Osteocyte (in vitro differentiated cells): ENCODE measurements around the gene CDC34. TPM values are rescaled to one million over a fixed set of nuclear protein-coding genes. Genes with fewer than 3 reads are reported as not detected.
A peak's percentile ranks its signal among the peaks of the same experiment; 100 is the strongest.

Experiments used
- DNase-seq: peaks from one replicate; pipeline ENCODE4 v3.0.0; 2021; ENCODE audit warnings: mixed read lengths; ENCODE audit not compliant: unreplicated experiment; ENCODE audit errors: extremely low spot score
- H3K27ac Mint-ChIP-seq: one replicate; pipeline ENCODE4 v1.8.0; 2021; ENCODE audit warnings: mild to moderate bottlenecking, mixed read lengths; ENCODE audit not compliant: unreplicated experiment
- H3K27me3 Mint-ChIP-seq: one replicate; pipeline ENCODE4 v1.8.0; 2021; ENCODE audit warnings: mixed read lengths; ENCODE audit not compliant: unreplicated experiment
- H3K36me3 Mint-ChIP-seq: one replicate; pipeline ENCODE4 v1.8.0; 2021; ENCODE audit warnings: mixed read lengths; ENCODE audit not compliant: unreplicated experiment
- H3K4me1 Mint-ChIP-seq: one replicate; pipeline ENCODE4 v1.8.0; 2021; ENCODE audit warnings: mixed read lengths; ENCODE audit not compliant: unreplicated experiment
- H3K4me3 Mint-ChIP-seq: one replicate; pipeline ENCODE4 v1.8.0; 2021; ENCODE audit warnings: mild to moderate bottlenecking, moderate library complexity, mixed read lengths; ENCODE audit not compliant: unreplicated experiment
- H3K9me3 Mint-ChIP-seq: one replicate; pipeline ENCODE4 v1.8.0; 2021; ENCODE audit warnings: mixed read lengths; ENCODE audit not compliant: unreplicated experiment
- total RNA-seq: library from RNA; stranded (reverse); gene quantifications from 2 replicates; pipeline ENCODE4 v1.2.1, GENCODE V29; 2021
- TF ChIP-seq, protein P1 (sequence below): fragments of 200-600 bp; sonication (generic); IDR thresholded peaks from 2 replicates; pipeline ENCODE4 v1.5.0; 2021; ENCODE audit warnings: antibody characterized with exemption, mild to moderate bottlenecking, moderate library complexity

CDC34 gene
- total RNA-seq, 1 donor from 2014 or later = 65.3 TPM

- Mint-ChIP-seq H3K4me1 (peaks cover 13% of the 10 kb centered on the region), H3K27me3 (no peaks in the 10 kb centered on the region), H3K9me3 (no peaks in the 10 kb centered on the region), H3K4me3 (no peak overlapping the region), H3K27ac (no peak overlapping the region), H3K36me3 (no peaks in the 10 kb centered on the region)
- TF ChIP-seq, protein P1, sequence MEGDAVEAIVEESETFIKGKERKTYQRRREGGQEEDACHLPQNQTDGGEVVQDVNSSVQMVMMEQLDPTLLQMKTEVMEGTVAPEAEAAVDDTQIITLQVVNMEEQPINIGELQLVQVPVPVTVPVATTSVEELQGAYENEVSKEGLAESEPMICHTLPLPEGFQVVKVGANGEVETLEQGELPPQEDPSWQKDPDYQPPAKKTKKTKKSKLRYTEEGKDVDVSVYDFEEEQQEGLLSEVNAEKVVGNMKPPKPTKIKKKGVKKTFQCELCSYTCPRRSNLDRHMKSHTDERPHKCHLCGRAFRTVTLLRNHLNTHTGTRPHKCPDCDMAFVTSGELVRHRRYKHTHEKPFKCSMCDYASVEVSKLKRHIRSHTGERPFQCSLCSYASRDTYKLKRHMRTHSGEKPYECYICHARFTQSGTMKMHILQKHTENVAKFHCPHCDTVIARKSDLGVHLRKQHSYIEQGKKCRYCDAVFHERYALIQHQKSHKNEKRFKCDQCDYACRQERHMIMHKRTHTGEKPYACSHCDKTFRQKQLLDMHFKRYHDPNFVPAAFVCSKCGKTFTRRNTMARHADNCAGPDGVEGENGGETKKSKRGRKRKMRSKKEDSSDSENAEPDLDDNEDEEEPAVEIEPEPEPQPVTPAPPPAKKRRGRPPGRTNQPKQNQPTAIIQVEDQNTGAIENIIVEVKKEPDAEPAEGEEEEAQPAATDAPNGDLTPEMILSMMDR = no peak
- no peak for DNase-seq
Measured at GRCh38 chr19:567296-567900, 35.8 kb downstream of the CDC34 start.

GRCh38 chr19:570251-570686, 38.7 kb downstream of the CDC34 start:
- H3K4me1 Mint-ChIP-seq = peaks cover 32% of the 10 kb centered on the region
- no peaks in the 10 kb centered on the region for H3K36me3 Mint-ChIP-seq
- TF ChIP-seq, protein P1 = no peak

DNA sequence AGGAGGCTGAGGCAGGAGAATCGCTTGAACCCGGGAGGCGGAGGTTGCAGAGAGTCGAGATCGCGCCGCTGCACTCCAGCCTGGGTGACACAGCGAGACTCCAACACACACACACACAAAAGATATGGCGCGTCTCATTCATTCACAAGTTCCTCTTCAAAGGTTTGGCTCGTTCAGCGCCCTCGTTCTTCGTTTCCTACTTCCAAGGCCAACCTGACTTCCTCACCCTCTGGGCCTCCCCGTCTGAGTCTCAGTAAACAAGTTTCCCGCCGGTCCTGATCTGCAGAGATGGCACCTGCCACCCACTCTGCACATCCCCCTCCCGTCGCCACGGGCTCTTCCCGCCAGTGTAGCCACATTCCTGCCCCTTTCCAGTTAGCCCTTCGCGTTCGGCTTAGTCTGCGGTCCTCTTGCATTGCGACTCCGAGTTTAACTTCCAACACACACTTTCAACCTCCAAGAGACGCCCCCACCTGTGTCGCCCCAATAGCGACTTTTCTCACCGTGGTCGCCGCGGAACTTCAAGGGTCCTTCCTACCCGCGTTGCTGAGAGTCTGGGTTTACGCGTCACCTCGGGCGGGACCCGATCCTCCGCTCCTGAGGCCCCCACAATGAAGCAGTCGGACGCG, 39.5 kb downstream of the CDC34 start:
- Mint-ChIP-seq H3K27ac (peak overlapping the region; percentile 98), H3K27me3 (no peaks in the 10 kb centered on the region), H3K4me1 (peaks cover 37% of the 10 kb centered on the region), H3K4me3 (peak overlapping the region; percentile 95), H3K36me3 (no peaks in the 10 kb centered on the region), H3K9me3 (no peaks in the 10 kb centered on the region)
- peak; percentile 78 for DNase-seq
- TF ChIP-seq, protein P1 = no peak

More at GRCh38 chr19:570251-570686, 38.7 kb downstream of the CDC34 start:
- Mint-ChIP-seq H3K27me3 (no peaks in the 10 kb centered on the region), H3K9me3 (no peaks in the 10 kb centered on the region), H3K27ac (no peak overlapping the region), H3K4me3 (no peak overlapping the region)
- DNase-seq = no peak

GRCh38 chr19:571566-571974, 40.0 kb downstream of the CDC34 start:
- Mint-ChIP-seq H3K27ac (peak overlapping the region; percentile 98), H3K9me3 (no peaks in the 10 kb centered on the region), H3K4me1 (peaks cover 42% of the 10 kb centered on the region), H3K36me3 (no peaks in the 10 kb centered on the region), H3K4me3 (peak overlapping the region; percentile 95), H3K27me3 (no peaks in the 10 kb centered on the region)
- no peak for DNase-seq
- TF ChIP-seq, protein P1 = no peak

GRCh38 chr19:572140-572742, 40.7 kb downstream of the CDC34 start, which contains the start of gene BSG:
Gene BSG (plus strand): TSS chr19:572596. CDS start chr19:572635, 39 bp downstream.
- TF ChIP-seq, protein P1 = no peak
- Mint-ChIP-seq H3K9me3 (no peaks in the 10 kb centered on the region), H3K36me3 (no peaks in the 10 kb centered on the region)

More at GRCh38 chr19:572140-572742, 40.7 kb downstream of the CDC34 start, which contains the start of gene BSG:
- Mint-ChIP-seq H3K4me1 (peaks cover 46% of the 10 kb centered on the region), H3K27ac (peak within 1 kb of the TSS; percentile 98), H3K27me3 (no peaks in the 10 kb centered on the region), H3K4me3 (peak within 1 kb of the TSS; percentile 95)
- DNase-seq = peak; percentile 99
